Fibroblast of mammary gland (primary cell): ENCODE measurements around the gene KRT14.

ENCODE experiments used
- DNase-seq: peaks from one replicate; pipeline ENCODE4 v3.0.0-alpha.2; 2010; ENCODE audit warnings: low read depth
- H3K4me3 ChIP-seq: 2 replicates; pipeline ENCODE4 v1.5.1; 2011; ENCODE audit warnings: low read depth, mild to moderate bottlenecking, low read length, moderate library complexity; ENCODE audit not compliant: control insufficient read depth
- TF ChIP-seq, protein P1 (sequence below): conservative IDR thresholded peaks from 2 replicates; pipeline ENCODE4 v1.5.1; 2011; ENCODE audit warnings: low read depth, low read length, inconsistent platforms; ENCODE audit not compliant: control insufficient read depth, insufficient read depth

KRT14 gene

DNA sequence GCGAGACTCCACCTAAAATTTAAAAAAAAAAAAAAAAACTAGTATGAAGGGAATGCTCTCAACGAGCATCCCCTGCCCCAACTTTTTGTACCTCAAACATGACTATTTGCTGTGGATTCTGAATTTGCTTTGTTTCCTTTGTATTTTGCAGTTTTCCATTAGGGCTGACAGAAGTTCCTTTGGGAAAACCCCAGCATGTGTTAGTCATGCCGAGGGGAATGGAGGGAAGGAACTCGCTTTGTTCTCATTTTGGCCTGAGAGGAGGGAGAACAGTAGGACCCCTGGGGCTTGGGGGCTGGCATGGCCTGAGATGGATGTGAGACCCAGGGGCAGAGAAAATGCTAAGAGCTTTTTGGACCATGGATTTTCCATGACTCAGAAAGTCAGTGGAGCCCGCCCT, 35.3 kb downstream of the KRT14 start:
- TF ChIP-seq, protein P1, sequence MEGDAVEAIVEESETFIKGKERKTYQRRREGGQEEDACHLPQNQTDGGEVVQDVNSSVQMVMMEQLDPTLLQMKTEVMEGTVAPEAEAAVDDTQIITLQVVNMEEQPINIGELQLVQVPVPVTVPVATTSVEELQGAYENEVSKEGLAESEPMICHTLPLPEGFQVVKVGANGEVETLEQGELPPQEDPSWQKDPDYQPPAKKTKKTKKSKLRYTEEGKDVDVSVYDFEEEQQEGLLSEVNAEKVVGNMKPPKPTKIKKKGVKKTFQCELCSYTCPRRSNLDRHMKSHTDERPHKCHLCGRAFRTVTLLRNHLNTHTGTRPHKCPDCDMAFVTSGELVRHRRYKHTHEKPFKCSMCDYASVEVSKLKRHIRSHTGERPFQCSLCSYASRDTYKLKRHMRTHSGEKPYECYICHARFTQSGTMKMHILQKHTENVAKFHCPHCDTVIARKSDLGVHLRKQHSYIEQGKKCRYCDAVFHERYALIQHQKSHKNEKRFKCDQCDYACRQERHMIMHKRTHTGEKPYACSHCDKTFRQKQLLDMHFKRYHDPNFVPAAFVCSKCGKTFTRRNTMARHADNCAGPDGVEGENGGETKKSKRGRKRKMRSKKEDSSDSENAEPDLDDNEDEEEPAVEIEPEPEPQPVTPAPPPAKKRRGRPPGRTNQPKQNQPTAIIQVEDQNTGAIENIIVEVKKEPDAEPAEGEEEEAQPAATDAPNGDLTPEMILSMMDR, result no peak
- peak; percentile 35 for DNase-seq
- no peak overlapping the region for H3K4me3 ChIP-seq

DNA sequence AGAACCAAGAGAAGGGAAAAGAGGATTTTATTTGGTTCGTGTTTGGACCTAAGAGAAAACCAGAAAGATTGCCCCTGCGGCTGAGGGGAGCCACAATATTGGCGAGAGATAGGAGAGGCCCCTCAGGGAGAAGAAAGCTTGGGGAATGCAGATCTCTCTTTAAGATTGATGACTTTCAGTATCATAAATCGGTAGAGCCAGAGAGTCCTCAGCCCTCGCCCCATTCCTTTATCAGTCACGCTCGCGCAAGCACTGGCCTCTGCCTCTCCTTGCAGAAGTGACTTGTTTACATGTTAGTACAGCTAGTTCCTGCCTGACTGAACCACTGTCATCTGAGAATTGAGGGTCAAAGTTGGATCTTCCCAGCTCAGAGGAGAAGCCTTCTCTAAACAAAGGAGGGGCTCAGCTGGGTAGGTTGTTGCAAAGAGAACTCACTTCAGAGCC, 37.1 kb downstream of the KRT14 start:
- TF ChIP-seq, protein P1, result no peak
- peak; percentile 18 for DNase-seq
- no peak overlapping the region for H3K4me3 ChIP-seq

DNA sequence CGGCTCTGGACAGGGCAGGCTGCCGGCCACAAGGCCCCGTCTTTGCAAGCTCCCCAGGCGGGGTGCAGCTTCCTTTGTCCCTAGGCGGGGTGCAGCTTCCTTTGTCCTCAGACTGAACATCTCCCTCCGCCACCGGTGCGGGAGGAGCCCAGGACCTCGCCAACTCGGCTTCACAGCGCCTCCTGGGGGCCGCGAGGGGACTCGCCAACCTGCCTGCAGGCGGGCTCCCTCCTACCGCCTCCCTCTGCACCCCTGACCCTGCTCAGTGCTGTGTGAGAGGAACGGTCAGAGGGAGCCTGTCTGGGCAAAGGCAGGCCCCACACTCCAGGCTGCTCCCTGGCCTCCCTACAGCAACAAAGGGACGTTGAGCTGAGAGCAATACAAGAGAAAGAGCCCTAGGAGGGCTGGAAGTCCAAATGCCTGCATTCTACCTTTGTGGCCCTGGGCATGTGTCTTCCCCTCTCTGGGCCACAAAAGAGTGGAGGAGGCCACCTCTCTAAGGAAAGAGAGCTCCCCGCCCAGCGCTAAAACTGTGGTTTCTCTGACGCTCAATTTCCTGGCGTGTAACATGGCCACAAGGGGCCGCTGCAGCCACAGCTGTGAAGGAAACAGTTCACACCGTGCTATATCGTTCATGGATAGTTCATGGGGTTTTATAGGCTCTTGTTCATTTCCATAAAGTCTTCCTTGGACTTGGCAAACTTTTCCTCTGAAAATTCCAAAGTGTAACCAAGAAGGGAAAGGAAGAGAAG, 37.7 kb downstream of the KRT14 start:
- H3K4me3 ChIP-seq, result no peak overlapping the region

DNA sequence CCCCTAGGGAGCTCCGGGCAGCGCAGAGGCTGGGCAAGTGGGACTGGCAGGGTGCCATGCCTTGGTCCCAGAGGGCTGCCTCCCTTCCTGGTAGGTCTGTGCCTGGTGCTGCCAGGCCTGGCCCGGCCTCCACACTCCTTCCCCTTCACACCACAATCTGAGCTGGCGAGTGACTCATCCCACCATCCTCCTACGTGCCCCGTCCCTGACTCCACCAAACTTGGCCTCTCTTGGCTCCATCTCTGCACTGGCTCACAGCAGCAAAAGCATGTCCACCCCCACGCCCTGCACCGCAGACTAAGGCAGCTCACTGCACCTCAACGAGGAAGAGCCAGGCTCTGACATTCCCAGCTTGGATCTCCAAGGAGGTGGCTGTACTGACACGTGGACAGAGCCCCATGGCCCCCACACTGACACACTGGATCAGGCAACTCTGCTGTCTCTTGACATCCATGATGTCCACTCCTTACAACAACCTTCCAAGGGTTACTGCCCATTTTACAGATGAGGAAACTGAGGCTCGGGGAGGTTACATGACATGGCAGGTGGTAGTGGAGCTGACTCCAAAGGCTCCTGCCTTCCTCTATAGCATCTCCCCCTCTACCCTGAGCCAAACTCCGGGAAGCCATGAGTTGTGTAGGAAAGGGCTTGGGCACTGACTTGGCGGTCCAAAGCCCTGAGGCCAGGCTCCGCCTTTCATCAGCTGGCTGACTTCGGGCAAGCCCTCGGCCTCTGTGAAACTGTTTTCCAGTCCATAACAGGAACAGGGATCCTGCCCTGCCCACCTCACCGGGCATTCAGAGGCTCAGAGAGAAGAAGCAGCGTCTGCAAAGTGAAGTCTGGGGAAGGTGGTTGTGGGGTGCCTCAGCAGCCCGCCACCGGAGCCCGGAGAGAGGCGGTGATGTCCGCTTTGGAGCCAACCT, 38.5 kb downstream of the KRT14 start:
- TF ChIP-seq, protein P1, result no peak
- peak; percentile 98 for DNase-seq
- H3K4me3 ChIP-seq, result no peak overlapping the region

More for the DNA sequence above, 37.7 kb downstream of the KRT14 start:
- TF ChIP-seq, protein P1, result peak; percentile 87
- peak; percentile 85 for DNase-seq

DNA sequence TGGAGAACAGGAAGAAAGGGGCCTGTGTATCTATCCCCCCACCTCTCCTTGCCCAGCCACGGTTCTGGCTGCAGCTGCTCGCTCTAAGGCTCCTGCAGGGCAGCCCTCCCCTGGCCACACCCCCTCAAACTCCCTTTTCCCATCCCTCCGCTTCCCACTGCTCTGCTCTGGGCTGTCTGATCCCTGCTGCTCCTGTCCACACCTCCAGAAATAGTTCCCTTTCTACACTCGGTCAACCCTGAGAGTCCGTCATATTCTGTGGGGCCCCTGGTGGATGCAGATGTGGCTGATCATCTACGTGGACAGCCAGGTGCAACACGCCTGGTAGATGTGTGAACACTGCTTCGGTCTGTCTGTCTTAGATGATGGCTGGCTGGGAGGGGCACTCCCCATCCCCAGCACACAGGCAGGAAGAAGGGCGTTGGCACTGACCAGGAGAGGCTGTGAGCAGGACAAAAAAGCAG, 39.3 kb downstream of the KRT14 start:
- DNase-seq, result no peak
- no peak overlapping the region for H3K4me3 ChIP-seq
- TF ChIP-seq, protein P1, result no peak

- no peak for DNase-seq
- TF ChIP-seq, protein P1, result no peak
- no peak overlapping the region for H3K4me3 ChIP-seq
Measured at GRCh38 chr17:41546819-41547218, 39.9 kb downstream of the KRT14 start.
